Fibroblast of the aortic adventitia (primary cell): ENCODE measurements around the gene E2F3. TPM values are rescaled to one million over a fixed set of nuclear protein-coding genes. Genes with fewer than 3 reads are reported as not detected.

ENCODE experiments used
- DNase-seq: peaks from one replicate; pipeline ENCODE4 v3.0.0-alpha.2; 2010; ENCODE audit warnings: low read depth
- H3K4me3 ChIP-seq: 2 replicates; pipeline ENCODE4 v1.5.1; 2011; ENCODE audit warnings: low read depth, mild to moderate bottlenecking, control low read depth, low read length, moderate library complexity
- CTCF ChIP-seq: IDR thresholded peaks from 2 replicates; pipeline ENCODE4 v1.5.1; 2011; ENCODE audit warnings: mild to moderate bottlenecking, low read length, control low read depth, inconsistent platforms; ENCODE audit not compliant: insufficient read depth
- total RNA-seq: library from RNA; depleted of rRNA; stranded (reverse); fragments of >200 nt; gene quantifications from 2 replicates; pipeline ENCODE4 v1.2.3, GENCODE V29; 2012; ENCODE audit warnings: low replicate concordance

E2F3 gene
- total RNA-seq, 1 donor, result 7.4 TPM

DNA sequence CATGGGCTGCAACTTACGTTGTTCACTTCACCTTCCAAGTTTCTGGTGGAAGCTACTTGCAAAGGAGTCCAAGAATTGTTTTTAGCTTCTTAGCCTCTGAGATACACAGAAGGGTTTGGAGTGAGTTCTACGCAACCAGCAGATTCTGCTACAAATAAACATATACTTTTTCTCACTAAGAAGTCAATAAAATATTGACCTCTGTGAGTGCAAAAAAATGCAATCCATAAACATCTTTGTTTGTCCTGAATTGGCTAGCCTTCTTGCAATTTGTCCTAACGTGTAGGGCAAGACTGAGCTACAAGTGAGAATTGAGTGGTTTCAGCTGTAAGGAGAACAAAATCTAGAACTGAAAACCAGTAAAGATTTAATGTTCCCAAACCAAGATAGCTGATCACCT lies 26.2 kb upstream of the E2F3 start:
- H3K4me3 ChIP-seq, result no peak overlapping the region
- no peak for TF ChIP-seq CTCF
- no peak for DNase-seq

DNA sequence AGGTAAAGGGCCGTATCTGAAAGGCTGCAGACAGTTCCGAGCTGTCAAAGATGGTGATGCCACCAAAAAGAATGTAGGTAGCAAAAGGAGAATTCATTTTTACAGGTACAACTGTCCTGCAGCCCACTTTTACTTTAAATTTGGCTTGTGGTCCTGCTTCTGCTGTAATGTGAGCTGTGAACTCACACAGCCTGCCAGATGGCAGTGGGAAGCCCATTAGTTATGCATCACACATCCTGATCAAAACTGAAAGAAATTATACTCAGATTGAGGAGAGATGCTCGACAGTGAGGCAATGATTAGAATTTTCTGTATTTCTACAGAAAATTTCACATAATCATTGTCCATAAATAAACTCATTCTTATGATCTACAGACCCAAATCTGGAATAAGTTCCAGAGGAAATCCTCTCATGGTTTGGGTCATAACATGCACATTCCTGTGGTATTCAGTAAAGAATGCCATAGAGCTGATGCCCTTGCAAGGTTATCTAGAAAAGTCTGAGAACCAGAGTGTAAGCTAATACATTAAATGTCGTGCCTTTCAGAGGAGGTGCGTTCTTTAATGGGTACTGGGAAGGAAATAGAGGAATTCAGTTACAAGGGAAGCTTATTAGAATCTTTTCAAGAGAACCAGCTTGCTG lies 23.9 kb upstream of the E2F3 start:
- no peak overlapping the region for H3K4me3 ChIP-seq
- no peak for TF ChIP-seq CTCF
- peak; percentile 79 for DNase-seq

- TF ChIP-seq CTCF, result no peak
- H3K4me3 ChIP-seq, result no peak overlapping the region
- DNase-seq, result peak; percentile 4
Observed at GRCh38 chr6:20379231-20379630, 22.4 kb upstream of the E2F3 start.

DNA sequence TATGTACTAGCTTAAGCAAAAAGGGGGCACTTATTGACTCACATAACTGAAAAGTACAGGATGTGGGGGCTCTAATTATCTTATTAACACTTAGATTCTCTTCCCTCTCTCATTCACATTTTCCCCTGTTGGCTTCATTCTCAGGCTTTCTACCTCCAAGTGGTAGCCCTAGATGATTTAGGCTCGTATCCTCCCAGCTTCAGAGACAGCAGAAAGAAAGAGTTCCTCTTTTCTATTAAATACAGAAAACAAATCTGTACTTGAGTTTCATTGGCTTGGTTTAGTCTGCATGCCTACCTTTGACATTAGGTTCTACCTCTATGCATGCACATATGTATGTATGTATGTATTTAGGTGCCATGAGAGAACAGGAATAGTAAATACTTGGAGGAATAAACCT lies 15.5 kb upstream of the E2F3 start:
- DNase-seq, result no peak
- no peak for TF ChIP-seq CTCF

DNA sequence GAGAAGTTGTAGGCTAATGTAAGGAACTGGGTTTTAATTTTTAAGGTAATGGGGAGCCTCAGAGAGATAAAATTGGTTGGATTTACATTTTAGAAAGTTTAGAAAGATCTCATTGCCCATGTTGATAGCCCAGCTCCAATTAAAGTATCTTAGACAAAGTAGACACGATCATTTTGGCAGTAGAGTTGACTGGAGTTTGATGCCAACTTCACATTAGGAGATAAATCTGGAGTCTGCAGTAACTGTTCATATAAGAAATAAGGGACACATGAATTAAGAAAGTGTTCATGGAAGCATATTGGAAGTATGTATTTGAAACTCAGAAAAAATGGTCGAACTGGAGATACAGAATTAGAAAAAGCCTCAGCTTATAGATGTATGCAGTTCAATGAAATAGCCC lies 12.6 kb upstream of the E2F3 start:
- no peak for TF ChIP-seq CTCF
- no peak for DNase-seq
- H3K4me3 ChIP-seq, result no peak overlapping the region

More for the DNA sequence above, 15.5 kb upstream of the E2F3 start:
- H3K4me3 ChIP-seq, result no peak overlapping the region

DNA sequence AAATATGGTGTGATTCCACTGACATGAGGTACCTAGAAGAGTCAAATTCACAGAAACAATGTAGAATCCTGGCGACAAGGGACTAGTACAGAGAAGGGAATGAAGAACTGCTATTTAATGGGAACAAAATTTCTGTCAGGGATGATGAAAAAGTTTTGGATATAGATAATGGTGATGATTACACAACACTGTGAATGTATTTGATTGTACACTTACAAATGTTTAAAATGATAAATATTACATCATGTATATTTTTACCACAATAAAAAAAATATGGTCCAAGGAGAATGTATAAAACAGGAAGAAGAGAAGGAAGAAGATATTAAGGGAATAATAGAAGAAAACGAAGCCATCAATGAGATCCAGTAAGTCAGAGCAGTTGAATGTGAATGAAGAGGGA lies 8.4 kb upstream of the E2F3 start:
- H3K4me3 ChIP-seq, result no peak overlapping the region
- DNase-seq, result no peak
- no peak for TF ChIP-seq CTCF

GRCh38 chr6:20399518-20399917 lies 2.2 kb upstream of the E2F3 start:
- TF ChIP-seq CTCF, result no peak
- DNase-seq, result no peak
- H3K4me3 ChIP-seq, result no peak overlapping the region
